K562 treated with DMSO at 1 percent for 4 hours (cell line): ENCODE measurements around the gene MRPL43. TPM values are rescaled to one million over a fixed set of nuclear protein-coding genes. Genes with fewer than 3 reads are reported as not detected.

ENCODE experiments used
- total RNA-seq: library from RNA; unstranded; fragments of 300-600 nt; gene quantifications from 2 replicates; pipeline ENCODE4 v1.2.3, GENCODE V29; 2022; ENCODE audit not compliant: insufficient read depth

MRPL43 gene
- total RNA-seq: 39.6 and 47.3 TPM in 2 replicates

GRCh38 chr10:100986952-100987684 is at the start of gene MRPL43, which contains the start of gene TWNK:
Gene MRPL43, minus strand, starts transcription at chr10:100987497. Its CDS starts 54 bp downstream, at chr10:100987443.
Gene TWNK, plus strand, starts transcription at chr10:100987543. Its CDS starts 668 bp downstream, at chr10:100988211.

DNA sequence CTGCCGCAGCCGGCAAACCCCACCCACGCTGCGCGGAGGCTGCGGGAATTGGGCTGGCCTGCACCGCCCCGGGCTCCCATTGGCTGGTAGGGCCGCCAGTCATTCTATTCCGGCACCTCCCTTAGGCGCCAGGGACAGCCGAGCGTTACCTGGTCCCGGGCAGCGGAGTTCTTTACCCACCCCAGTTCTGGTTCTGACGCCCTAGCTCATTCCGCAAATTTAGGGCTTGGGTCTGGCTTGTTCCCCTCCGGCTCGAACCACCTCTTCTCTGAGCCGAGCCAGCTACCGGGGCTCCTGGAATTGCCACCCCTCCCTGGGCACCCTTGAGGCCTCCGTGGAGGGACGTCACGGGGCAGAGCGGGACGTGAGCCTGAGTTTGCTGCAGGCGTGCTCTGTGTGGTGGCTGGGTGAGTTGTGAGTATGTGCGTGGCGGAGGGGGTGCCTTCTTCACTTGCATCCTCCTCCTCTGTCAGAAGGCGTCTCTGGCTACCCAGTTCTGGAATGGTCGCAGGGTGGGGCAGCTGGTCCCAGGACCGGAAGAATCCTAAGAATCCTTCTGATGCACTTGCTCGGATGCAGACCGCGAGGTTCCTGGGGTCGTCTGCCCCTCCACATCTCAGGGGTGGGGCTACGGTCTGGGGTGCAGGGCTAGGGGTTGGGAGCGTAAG is 44.0 kb upstream of the MRPL43 start, which contains the start of the genes PDZD7 and SFXN3:
PDZD7 (minus strand) TSS at position 2 of the 668 bp plus-strand sequence. CDS start 910 bp downstream, outside the sequence.
SFXN3 (plus strand) TSS at position 107 of the 668 bp plus-strand sequence. CDS start 3,461 bp downstream, outside the sequence.

GRCh38 chr10:100999742-101000126 is 12.4 kb upstream of the MRPL43 start, which contains the start of gene LZTS2:
Gene LZTS2, plus strand, starts transcription at chr10:100999808. Its CDS starts 2,731 bp downstream, at chr10:101002539.

GRCh38 chr10:100969187-100970075 is 17.9 kb downstream of the MRPL43 start, which contains the start of gene SEMA4G:
Gene SEMA4G, plus strand, starts transcription at chr10:100969504. Its CDS starts 3,409 bp downstream, at chr10:100972913.

Other genes starting within 250 kb of the MRPL43 start
- gene PAX2, start 241.9 kb downstream of the MRPL43 start, total RNA-seq: not detected in 2 replicates
- gene SLF2, start 74.5 kb downstream of the MRPL43 start, total RNA-seq: 7.7 and 13.0 TPM in 2 replicates
- gene SEMA4G, start 18.0 kb downstream of the MRPL43 start, total RNA-seq: 1.4 and 1.5 TPM in 2 replicates
- gene TWNK, start within 50 bp of the MRPL43 start, total RNA-seq: 4.1 and 6.2 TPM in 2 replicates
- gene LZTS2, start 12.3 kb upstream of the MRPL43 start, total RNA-seq: 34.8 and 40.0 TPM in 2 replicates
- gene PDZD7, start 43.6 kb upstream of the MRPL43 start, total RNA-seq: 0.46 TPM in 1 of 2 replicates, not detected in the other
- gene SFXN3, start 43.7 kb upstream of the MRPL43 start, total RNA-seq: 1.3 and 3.2 TPM in 2 replicates
- gene KAZALD1, start 74.5 kb upstream of the MRPL43 start, total RNA-seq: 13.4 and 16.8 TPM in 2 replicates
- 0.24 and 0.56 TPM in 2 replicates for gene TLX1, start 143.8 kb upstream of the MRPL43 start, total RNA-seq
- not detected in 2 replicates for gene LBX1, start 242.0 kb upstream of the MRPL43 start, total RNA-seq